Measurements from ENCODE around the gene MAGI1.

- TF ChIP-seq POLR2A (IDR thresholded peaks at IDR 0.05): no peak
- TF ChIP-seq POLR2AphosphoS5 (IDR thresholded peaks at IDR 0.05; ENCODE audit: insufficient read depth in 1 of 2, low read depth in 1 of 2): peak in 1 of 2 donors; percentile 16
These were observed 43.7 kb downstream of the MAGI1 start for GRCh38 chr3:65995030-65995429.

All from vagina (tissue), 2 donors.